GM15510 (cell line): Measurements from ENCODE around the gene FBXL14.

Source experiments
- POLR2A ChIP-seq: IDR thresholded peaks from 3 replicates; pipeline ENCODE4 v1.6.1; 2011; ENCODE audit warnings: borderline replicate concordance; ENCODE audit not compliant: insufficient read length; ENCODE audit errors: extremely low read depth

The FBXL14 gene

DNA sequence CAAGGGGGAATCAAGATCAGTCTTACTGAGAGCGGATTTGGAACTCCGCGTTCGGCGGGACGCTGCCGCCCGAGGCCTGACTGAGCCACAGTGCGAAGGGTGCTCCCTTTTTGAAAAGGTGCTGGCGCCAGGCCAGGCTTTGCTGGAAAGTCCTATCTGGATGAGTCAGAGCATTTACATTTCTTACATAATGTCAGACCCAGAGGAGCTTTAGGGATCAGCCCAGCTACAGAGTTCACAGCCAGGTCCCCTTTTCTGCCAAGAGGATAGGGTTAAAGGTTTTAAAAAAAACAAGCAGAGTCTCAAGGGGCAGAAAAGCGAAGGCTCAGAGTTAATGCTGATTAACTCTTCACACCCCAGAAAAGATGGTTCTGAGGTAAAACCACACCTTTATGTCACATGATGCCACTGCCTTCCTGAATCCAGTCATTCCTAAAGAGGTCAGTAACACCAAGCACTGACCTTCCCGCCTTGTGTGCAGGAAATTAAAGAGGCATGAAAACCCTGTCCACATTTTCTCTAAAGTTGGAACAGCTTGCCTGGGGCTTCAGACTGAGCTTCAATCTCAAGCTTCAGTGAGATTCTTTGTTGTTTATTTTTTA lies 11.7 kb upstream of the FBXL14 start:
- peak; percentile 38 for TF ChIP-seq POLR2A

DNA sequence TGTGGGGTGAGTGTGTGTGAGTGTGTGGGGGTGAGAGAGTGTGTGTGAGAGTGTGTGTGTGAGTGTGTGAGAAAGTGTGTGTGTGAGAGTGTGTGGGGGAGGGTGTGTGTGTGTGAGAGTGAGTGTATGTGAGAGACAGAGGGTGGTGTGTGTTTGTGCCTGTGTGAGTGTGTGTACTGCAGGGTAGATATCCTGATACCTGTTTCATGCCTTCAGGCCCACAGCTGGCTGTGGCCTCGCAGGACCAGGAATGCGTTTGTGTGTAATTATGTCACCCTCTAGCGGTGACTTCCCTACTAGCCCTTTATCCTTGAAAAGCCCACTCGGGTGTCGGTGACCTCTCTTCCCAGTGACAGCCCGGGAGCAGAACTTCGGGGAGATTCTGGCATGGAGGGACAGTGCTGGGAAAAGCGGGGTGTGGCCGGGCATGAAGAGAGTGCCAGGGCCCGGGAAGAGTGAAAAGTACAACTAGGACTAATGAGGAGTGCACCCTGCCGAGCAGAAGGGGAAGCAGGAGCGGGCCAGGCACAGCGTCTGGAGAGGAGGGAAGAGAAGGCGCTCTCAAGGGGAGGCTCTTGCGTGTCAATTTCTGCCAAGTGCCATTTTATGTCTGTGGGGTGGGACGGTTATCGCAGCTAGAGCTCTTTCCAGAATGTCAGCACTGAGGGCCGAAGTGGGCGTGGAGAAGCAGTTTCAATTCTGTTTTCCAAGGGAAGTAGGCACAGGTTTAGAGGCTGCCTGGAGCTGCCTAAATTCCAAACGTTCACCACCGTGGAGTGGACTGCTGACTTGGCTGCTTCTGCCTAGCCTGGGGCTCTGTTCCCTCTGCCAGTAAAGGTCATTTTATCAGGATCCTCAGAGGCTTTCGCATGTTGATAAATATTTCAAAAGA lies 11.0 kb upstream of the FBXL14 start:
- TF ChIP-seq POLR2A, result no peak

DNA sequence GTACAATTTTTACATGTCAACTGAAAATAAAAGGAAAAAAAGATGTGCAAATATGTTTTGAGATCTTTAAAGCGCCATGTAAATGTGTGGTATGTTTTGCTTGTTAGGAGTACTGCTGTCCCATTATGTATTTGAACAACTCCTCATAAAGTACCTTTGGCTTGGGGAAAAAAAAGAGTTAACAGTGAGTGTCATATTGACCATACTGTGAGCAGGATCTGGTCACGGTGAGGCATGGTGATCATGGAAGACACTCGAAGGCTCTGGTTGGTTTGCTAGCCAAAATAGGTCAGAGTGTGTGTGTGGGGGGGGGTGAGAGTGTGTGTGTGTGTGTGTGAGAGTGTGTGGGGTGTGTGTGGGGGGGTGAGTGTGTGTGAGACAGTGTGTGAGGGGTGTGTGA lies 10.1 kb upstream of the FBXL14 start:
- TF ChIP-seq POLR2A, result no peak

DNA sequence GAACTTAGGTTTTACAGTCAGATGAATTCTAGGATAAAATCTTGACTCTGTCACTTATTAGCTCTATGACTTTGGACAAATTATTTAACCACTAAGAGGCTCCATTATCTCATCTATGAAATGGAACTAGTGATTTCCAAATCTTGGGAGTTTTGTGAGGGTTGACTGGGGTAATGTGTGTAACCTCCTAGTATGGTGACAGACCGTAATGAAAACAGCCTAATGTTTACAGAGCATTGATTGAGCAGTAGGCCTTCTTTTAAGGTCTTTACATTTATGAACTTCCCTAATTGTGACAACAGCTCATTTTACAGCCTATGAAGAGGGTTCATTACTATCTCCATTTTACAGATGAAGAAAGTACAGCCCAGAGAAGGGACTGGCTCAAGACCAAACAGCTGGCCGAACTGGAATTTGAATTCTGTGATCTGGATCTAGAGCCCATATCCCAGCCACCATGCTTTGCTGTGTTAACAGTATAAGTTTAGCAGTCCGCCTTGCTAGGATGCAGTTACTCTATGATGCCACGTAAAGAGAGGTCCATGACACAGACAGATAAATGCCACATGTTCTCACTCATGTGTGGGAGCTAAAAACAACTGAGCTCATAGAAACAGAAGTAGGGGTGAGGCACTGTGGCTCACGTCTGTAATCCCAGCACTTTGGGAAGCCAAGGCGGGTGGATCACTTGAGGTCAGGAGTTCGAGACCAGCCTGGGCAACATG lies 9.1 kb upstream of the FBXL14 start:
- TF ChIP-seq POLR2A, result no peak

DNA sequence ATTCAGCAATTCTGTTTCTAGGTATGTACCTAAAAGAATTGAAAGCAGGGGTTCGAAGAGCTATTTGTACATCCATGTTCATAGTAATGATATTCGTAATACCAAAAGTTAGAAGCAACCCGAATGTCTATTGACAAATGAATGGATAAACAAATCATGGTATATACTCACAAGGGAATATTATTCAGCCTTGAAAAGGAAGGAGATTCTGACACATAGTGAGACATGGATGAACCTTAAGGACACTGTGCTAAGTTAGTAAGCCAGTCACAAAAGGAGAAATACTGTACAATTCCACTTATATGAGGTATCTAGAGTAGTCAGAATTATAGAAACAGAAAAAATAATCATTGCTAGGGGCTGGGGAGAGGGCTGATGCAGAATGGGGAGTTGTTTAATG lies 4.4 kb upstream of the FBXL14 start:
- no peak for TF ChIP-seq POLR2A

DNA sequence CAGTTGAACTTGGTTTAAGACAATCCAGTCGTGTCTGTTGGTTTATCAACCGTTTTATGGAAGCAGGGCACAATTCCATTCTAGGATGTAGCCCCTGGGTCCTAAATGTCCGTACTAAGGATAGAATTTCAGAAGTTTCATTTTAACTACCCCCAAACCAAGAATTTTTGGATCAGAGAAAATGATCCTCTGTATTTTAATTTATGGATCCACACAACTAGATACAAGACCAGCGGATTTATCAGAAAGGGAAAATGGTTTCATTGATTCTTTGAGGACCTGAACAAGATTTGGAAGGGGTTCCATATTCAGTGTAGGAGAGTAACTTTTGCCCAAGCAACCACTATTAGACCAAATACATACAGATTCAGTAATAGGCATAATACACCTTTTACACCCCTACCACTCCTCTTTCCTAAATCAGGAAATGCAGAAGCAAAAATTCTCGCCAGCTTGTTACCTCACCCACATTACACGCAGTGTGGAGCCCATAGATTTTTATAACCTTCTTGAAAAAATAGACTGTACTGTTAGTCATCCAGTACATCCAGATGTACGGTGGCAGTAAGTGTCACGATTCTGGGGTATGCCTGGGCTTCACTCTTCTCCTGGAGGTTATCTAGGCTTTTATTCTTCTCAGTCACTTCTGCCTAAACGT lies 1.4 kb upstream of the FBXL14 start:
- TF ChIP-seq POLR2A, result no peak

DNA sequence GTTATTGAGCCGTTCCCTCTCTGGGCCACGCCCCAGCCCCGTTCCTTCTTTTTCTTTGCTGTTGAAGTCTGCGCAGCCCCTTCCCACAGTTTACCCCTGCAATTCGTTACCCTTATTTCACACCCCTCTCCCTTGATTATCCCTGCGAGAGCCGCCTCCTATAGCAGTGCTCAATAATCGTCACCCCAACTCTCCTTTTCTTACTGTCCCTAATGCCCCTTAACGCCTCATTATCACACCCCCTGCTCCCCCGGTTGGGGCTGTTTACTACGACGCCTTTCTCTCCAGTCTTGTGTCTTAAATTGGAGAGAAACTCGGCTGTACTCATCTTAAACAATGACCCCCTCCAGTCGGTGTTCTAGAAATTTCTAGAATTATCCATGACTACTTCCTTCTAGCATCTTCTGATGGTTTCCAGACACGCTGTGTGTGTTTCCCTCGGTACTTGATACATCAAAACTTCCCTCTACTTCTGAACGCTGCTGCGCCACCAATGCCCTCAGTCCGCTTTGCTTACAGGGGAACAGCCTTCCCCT lies 713 bp upstream of the FBXL14 start:
- TF ChIP-seq POLR2A, result no peak

DNA sequence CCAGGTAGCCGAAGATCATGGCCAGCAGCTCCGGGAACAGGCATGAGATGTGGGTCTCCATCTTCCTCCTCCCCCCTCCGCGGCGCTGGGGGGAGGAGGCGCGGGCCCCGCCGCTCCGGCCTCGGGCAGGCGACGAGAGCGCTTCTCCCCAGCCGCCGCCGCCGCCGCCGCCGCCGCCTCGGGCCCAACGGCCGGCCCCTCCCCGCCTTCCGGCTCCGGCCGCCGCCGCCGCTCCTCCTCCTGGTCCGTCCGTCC lies 448 bp downstream of the FBXL14 start:
- peak; percentile 42 for TF ChIP-seq POLR2A

DNA sequence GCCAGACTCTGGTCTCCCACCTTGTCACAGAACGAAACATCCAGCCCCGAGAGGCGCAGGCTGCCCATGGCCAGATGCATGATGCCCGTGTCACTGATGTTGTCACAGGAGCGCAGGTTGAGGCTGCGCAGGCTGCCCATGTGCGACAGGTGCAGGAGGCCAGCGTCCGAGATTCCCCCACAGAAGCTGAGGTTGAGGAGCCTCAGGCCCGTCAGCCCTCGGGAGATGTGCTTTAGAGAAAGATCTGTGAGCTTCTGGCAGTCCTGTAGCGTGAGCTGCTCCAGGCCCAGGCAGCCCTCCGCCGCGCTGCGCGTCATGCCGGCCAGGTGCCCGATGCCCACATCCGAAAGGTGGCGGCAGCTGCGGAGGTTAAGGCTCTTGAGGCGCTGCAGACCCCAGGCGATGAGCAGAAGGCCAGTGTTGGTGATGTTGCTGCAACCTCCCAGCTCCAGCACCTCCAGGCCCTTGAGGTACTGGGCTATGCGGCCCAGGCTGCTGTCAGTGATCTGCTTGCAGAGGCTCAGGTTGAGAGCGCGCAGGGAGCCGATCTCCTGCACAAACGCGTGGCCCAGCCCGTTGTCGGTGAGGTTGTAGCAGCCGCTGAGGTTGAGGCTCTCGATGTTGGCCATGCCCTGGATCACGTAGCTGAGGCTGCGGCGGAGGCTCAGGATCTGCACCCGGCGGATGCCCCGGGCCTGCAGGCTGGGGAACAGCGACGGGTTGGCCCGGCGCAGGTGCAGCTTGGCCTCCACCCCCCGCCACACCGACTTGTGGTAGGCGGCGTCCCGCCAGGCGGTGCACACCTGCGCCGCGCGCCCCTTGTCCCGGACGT lies 991 bp downstream of the FBXL14 start:
- no peak for TF ChIP-seq POLR2A

DNA sequence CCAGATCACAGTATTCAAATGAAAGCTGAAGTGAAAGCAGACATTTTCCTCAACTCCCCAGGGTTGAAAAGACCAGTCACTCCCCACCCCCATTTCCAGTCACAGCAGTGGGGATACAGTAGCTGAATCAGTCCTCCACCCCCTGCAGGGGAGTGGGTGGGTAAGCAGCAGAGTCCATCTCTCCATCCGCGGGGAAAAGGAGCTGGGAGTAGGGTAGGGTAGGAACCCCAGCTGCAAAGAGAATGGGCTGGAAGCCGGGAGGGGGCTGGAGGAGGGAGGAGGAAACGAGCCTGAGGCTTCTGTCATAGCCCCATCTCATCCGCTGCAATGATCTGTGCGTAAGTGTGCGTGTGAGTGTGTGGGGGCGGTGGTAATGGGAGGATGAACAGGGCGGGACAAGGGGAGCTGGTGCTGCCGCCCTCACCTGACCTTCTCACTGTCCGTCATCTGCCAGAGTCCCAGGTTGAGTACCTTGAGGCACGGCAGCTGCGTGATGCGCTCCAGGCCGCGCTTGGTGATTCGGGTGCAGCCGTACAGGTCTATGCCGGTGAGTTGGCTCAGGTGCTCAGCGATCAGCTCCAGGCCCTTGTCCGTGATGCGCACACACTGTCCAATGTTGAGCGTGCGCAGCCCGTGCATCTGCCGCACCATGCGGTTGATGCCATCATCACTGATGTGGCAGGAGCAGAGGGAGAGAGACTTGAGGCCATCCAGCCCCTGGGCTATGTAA lies 1.8 kb downstream of the FBXL14 start:
- TF ChIP-seq POLR2A, result peak; percentile 24

DNA sequence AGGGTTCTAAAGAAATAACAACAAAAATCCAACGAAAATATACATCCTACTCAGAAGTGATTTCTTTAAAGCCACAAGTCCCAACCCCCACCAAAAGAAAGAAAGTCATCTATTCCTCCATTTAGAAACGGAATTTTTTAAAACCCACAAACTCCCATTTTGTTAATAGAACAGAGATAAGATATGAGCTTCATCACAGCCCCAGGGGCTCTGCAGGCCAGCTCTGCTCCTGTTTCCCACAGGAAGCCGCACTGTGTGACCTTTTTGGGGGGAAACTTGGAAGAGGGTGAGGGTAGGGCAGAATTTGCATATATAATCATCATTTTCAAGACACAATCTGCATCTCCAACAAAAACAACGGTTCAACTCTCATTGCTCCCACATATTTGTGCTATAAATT lies 2.8 kb downstream of the FBXL14 start:
- TF ChIP-seq POLR2A, result no peak

DNA sequence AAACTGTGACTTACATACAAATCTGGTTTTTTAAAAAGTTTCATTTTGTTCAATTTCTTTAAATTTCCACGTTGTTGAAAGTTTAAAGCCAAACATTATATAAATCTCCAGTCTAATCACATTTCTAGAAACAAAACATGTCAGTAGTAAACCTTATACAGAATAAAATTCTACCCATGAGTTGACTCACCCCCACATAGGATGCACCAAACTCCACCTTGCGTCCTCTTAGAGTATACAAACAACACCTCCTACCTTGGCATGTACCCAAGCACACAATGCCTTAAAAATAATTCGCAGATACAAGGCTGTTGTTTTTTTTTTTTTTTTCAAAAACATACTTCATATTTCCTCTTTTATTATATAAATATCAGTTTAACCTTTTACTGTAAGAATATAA lies 3.3 kb downstream of the FBXL14 start:
- TF ChIP-seq POLR2A, result no peak

DNA sequence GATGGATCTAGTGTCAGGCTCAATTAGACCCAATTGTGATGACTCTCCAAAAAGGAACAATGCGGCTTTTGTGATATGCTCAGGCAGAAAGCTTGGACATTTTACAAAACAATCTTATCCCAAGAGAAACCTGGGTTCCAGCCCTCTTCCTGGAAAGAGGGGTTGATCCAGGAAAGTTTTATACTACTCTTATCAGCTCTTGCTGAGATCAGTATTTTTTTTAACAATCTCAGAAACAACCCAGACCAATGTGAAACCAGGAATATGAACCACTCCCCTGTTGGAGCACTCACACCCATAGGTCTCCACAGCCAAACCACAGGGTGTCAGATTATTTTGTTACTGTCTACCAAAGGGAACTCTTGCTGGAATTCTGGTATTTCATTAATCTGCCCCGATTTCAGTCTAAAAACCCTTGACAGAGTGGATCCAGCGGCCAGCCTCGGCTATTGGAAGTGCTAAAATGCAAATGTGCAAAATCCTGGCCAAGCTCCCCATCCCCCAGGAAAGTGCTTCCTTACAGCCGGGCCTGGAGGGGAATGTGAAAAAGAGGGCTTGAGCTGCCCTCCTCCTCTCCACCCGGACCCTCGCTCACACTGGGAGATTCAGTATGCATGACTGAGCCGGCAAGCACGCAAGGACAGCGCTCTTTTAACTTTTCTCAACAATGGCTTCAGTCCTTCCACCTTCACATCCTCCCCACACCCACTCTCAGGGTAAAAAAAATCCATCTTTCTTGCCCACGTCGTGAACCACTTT lies 4.0 kb downstream of the FBXL14 start:
- no peak for TF ChIP-seq POLR2A
